Measurements from ENCODE around the gene ANKRD55.
"Not testable (repeated sequence)": the region's sequence is repeated elsewhere in the genome, so short reads cannot be mapped to it uniquely, and the experiment has no call there.

Gene ANKRD55

GRCh38 chr5:56083286-56083854, 149.8 kb downstream of the ANKRD55 start:
- no peak for DNase-seq (ENCODE audit: low read depth, low spot score)
- Histone ChIP-seq H3K27ac (no peak overlapping the region), H3K9me3 (ENCODE audit: low read depth, low read length) (no peaks in the 10 kb centered on the region), H3K36me3 (ENCODE audit: insufficient read depth, low read length) (no peaks in the 10 kb centered on the region), H3K9ac (ENCODE audit: insufficient read length) (no peak overlapping the region), H3K4me3 (no peak overlapping the region)
- TF ChIP-seq FOXP2 (optimal IDR thresholded peaks at IDR 0.05; ENCODE audit: control extremely low read depth, extremely low read length, insufficient read depth) (no peak), EZH2 (IDR thresholded peaks at IDR 0.05) (no peak), POLR2AphosphoS5 (IDR thresholded peaks at IDR 0.05; ENCODE audit: borderline replicate concordance, low read depth, low read length) (no peak)

GRCh38 chr5:56081053-56081642, 152.0 kb downstream of the ANKRD55 start:
- not testable (repeated sequence) for H3K4me3 ChIP-seq; H3K27ac ChIP-seq; H3K9ac ChIP-seq (ENCODE audit: insufficient read length); H3K36me3 ChIP-seq (ENCODE audit: insufficient read depth, low read length); DNase-seq (ENCODE audit: low read depth, low spot score); H3K9me3 ChIP-seq (ENCODE audit: low read depth, low read length)

- Histone ChIP-seq H3K9ac (ENCODE audit: insufficient read length) (no peak overlapping the region), H3K9me3 (ENCODE audit: low read depth, low read length) (no peaks in the 10 kb centered on the region), H3K27ac (no peak overlapping the region), H3K4me3 (no peak overlapping the region), H3K36me3 (ENCODE audit: insufficient read depth, low read length) (no peaks in the 10 kb centered on the region)
- TF ChIP-seq EZH2 (IDR thresholded peaks at IDR 0.05) (no peak), FOXP2 (optimal IDR thresholded peaks at IDR 0.05; ENCODE audit: control extremely low read depth, extremely low read length, insufficient read depth) (no peak), POLR2AphosphoS5 (IDR thresholded peaks at IDR 0.05; ENCODE audit: borderline replicate concordance, low read depth, low read length) (no peak)
- DNase-seq (ENCODE audit: low read depth, low spot score) = no peak
These were observed 152.6 kb downstream of the ANKRD55 start for GRCh38 chr5:56080375-56081052.

- not testable (repeated sequence) for H3K4me3 ChIP-seq
These were observed 154.0 kb downstream of the ANKRD55 start for GRCh38 chr5:56079157-56079500.

GRCh38 chr5:56078278-56079156, 154.6 kb downstream of the ANKRD55 start:
- DNase-seq (ENCODE audit: low read depth, low spot score) = no peak

More at GRCh38 chr5:56079157-56079500, 154.0 kb downstream of the ANKRD55 start:
- H3K36me3 ChIP-seq (ENCODE audit: insufficient read depth, low read length); H3K9me3 ChIP-seq (ENCODE audit: low read depth, low read length); DNase-seq (ENCODE audit: low read depth, low spot score); H3K9ac ChIP-seq (ENCODE audit: insufficient read length); H3K27ac ChIP-seq: not testable (repeated sequence)

GRCh38 chr5:56077796-56078233, 155.3 kb downstream of the ANKRD55 start:
- Histone ChIP-seq H3K9me3 (ENCODE audit: low read depth, low read length) (no peaks in the 10 kb centered on the region), H3K4me3 (no peak overlapping the region), H3K36me3 (ENCODE audit: insufficient read depth, low read length) (no peaks in the 10 kb centered on the region), H3K9ac (ENCODE audit: insufficient read length) (no peak overlapping the region), H3K27ac (no peak overlapping the region)
- DNase-seq (ENCODE audit: low read depth, low spot score) = no peak
- TF ChIP-seq FOXP2 (optimal IDR thresholded peaks at IDR 0.05; ENCODE audit: control extremely low read depth, extremely low read length, insufficient read depth) (no peak), EZH2 (IDR thresholded peaks at IDR 0.05) (no peak), POLR2AphosphoS5 (IDR thresholded peaks at IDR 0.05; ENCODE audit: borderline replicate concordance, low read depth, low read length) (no peak)

More at GRCh38 chr5:56078278-56079156, 154.6 kb downstream of the ANKRD55 start:
- H3K36me3 ChIP-seq (ENCODE audit: insufficient read depth, low read length) = no peaks in the 10 kb centered on the region
- H3K9ac ChIP-seq (ENCODE audit: insufficient read length) = no peak overlapping the region
- TF ChIP-seq POLR2AphosphoS5 (IDR thresholded peaks at IDR 0.05; ENCODE audit: borderline replicate concordance, low read depth, low read length) (no peak), EZH2 (IDR thresholded peaks at IDR 0.05) (no peak), FOXP2 (optimal IDR thresholded peaks at IDR 0.05; ENCODE audit: control extremely low read depth, extremely low read length, insufficient read depth) (no peak)
- no peak overlapping the region for H3K4me3 ChIP-seq
- H3K9me3 ChIP-seq (ENCODE audit: low read depth, low read length) = no peaks in the 10 kb centered on the region
- H3K27ac ChIP-seq = no peak overlapping the region

GRCh38 chr5:56076486-56076885, 156.6 kb downstream of the ANKRD55 start:
- Histone ChIP-seq H3K9ac (ENCODE audit: insufficient read length) (no peak overlapping the region), H3K4me3 (no peak overlapping the region), H3K27ac (no peak overlapping the region), H3K36me3 (ENCODE audit: insufficient read depth, low read length) (no peaks in the 10 kb centered on the region), H3K9me3 (ENCODE audit: low read depth, low read length) (no peaks in the 10 kb centered on the region)
- no peak for DNase-seq (ENCODE audit: low read depth, low spot score)
- no peak for TF ChIP-seq FOXP2 (optimal IDR thresholded peaks at IDR 0.05; ENCODE audit: control extremely low read depth, extremely low read length, insufficient read depth)
- TF ChIP-seq POLR2AphosphoS5 (IDR thresholded peaks at IDR 0.05; ENCODE audit: borderline replicate concordance, low read depth, low read length) = no peak
- no peak for TF ChIP-seq EZH2 (IDR thresholded peaks at IDR 0.05)

- no peak for DNase-seq (ENCODE audit: low read depth, low spot score)
- TF ChIP-seq EZH2 (IDR thresholded peaks at IDR 0.05) = no peak
- TF ChIP-seq FOXP2 (optimal IDR thresholded peaks at IDR 0.05; ENCODE audit: control extremely low read depth, extremely low read length, insufficient read depth) = no peak
- no peak for TF ChIP-seq POLR2AphosphoS5 (IDR thresholded peaks at IDR 0.05; ENCODE audit: borderline replicate concordance, low read depth, low read length)
- Histone ChIP-seq H3K36me3 (ENCODE audit: insufficient read depth, low read length) (no peaks in the 10 kb centered on the region), H3K4me3 (no peak overlapping the region), H3K27ac (no peak overlapping the region), H3K9ac (ENCODE audit: insufficient read length) (no peak overlapping the region), H3K9me3 (ENCODE audit: low read depth, low read length) (no peaks in the 10 kb centered on the region)
These were observed 157.8 kb downstream of the ANKRD55 start for GRCh38 chr5:56075361-56075760.

All from SK-N-MC (cell line).